AG04450 (cell line): ENCODE measurements around the gene ZBTB20. TPM values are rescaled to one million over a fixed set of nuclear protein-coding genes. Genes with fewer than 3 reads are reported as not detected.

ENCODE experiments used
- CTCF ChIA-PET: fragments of 300-600, 350-600 bp; formaldehyde crosslinking; extraction: SDS; loops from one replicate; lab custom pipeline; 2022; ENCODE audit warnings: antibody characterized with exemption, inconsistent platforms; lab: Charles Lee
- POLR2A ChIA-PET: fragments of 350-600 bp; formaldehyde crosslinking; extraction: SDS; loops from one replicate; lab custom pipeline; 2021; ENCODE audit warnings: antibody characterized with exemption, inconsistent platforms; lab: Yijun Ruan, JAX
- DNase-seq: peaks from one replicate; pipeline ENCODE4 v3.0.0-alpha.2; 2011; ENCODE audit warnings: low read depth, low spot score
- H3K27ac ChIP-seq: one replicate; pipeline ENCODE4 v1.5.1; 2012; ENCODE audit warnings: low read depth, low read length, control low read depth
- H3K27me3 ChIP-seq: one replicate; pipeline ENCODE4 v1.6.0; 2012; ENCODE audit warnings: low read length; ENCODE audit not compliant: control insufficient read depth, insufficient read depth
- H3K4me3 ChIP-seq: 2 replicates; pipeline ENCODE4 v1.5.1; 2011; ENCODE audit warnings: mild to moderate bottlenecking, low read depth, low read length, control low read depth
- H3K9me3 ChIP-seq: 2 replicates; pipeline ENCODE4 v1.5.1; 2012; ENCODE audit warnings: low read length; ENCODE audit not compliant: control insufficient read depth, insufficient read depth
- CTCF ChIP-seq: IDR thresholded peaks from 2 replicates; pipeline ENCODE4 v1.5.1; 2011; ENCODE audit warnings: low read depth, low read length, control low read depth, inconsistent platforms
- polyA plus RNA-seq: library from polyadenylated mRNA; depleted of rRNA; stranded (reverse); fragments of >200 nt; gene quantifications from 2 replicates; pipeline ENCODE4 v1.2.3, GENCODE V29; 2011

ZBTB20 gene
- polyA plus RNA-seq, 1 experiment: 3.0 TPM

- H3K27me3 ChIP-seq: no peaks in the 10 kb centered on the region
- no peaks in the 10 kb centered on the region for H3K9me3 ChIP-seq
- ChIA-PET POLR2A (no interaction called here), CTCF (no interaction called here)
- no peak overlapping the region for H3K27ac ChIP-seq
- H3K4me3 ChIP-seq: no peak overlapping the region
- DNase-seq: no peak
- TF ChIP-seq CTCF: no peak
Observed at GRCh38 chr3:114698146-114699105, 448.7 kb downstream of the ZBTB20 start.

- no peaks in the 10 kb centered on the region for H3K9me3 ChIP-seq
- H3K27ac ChIP-seq: no peak overlapping the region
- POLR2A ChIA-PET: no interaction called here
- TF ChIP-seq CTCF: no peak
- H3K27me3 ChIP-seq: no peaks in the 10 kb centered on the region
- no peak overlapping the region for H3K4me3 ChIP-seq
- no peak for DNase-seq
- CTCF ChIA-PET: no interaction called here
Observed at GRCh38 chr3:114697401-114697800, 449.7 kb downstream of the ZBTB20 start.

GRCh38 chr3:114694251-114694650, 452.8 kb downstream of the ZBTB20 start:
- CTCF ChIA-PET: no interaction called here
- TF ChIP-seq CTCF: no peak
- DNase-seq: no peak
- H3K9me3 ChIP-seq: no peaks in the 10 kb centered on the region
- H3K27ac ChIP-seq: no peak overlapping the region
- H3K27me3 ChIP-seq: no peaks in the 10 kb centered on the region
- POLR2A ChIA-PET: no interaction called here
- no peak overlapping the region for H3K4me3 ChIP-seq

- H3K27ac ChIP-seq: no peak overlapping the region
- POLR2A ChIA-PET: no interaction called here
- H3K9me3 ChIP-seq: no peaks in the 10 kb centered on the region
- H3K27me3 ChIP-seq: no peaks in the 10 kb centered on the region
- H3K4me3 ChIP-seq: no peak overlapping the region
- CTCF ChIA-PET: no interaction called here
- no peak for TF ChIP-seq CTCF
- no peak for DNase-seq
Observed at GRCh38 chr3:114691871-114692270, 455.2 kb downstream of the ZBTB20 start.

GRCh38 chr3:114690911-114691310, 456.2 kb downstream of the ZBTB20 start:
- ChIA-PET CTCF (no interaction called here), POLR2A (no interaction called here)
- Histone ChIP-seq H3K4me3 (no peak overlapping the region), H3K9me3 (no peaks in the 10 kb centered on the region), H3K27me3 (no peaks in the 10 kb centered on the region), H3K27ac (no peak overlapping the region)
- DNase-seq: no peak
- no peak for TF ChIP-seq CTCF
